Anterior cingulate cortex (tissue), 58 donors: Measurements from ENCODE around the gene MOB1A.
"Not testable (repeated sequence)": the region's sequence is repeated elsewhere in the genome, so short reads cannot be mapped to it uniquely, and the experiment has no call there.

Source experiments
- DNase-seq, 58 donors: peaks; one replicate each; lab custom pipeline; 2025; lab: John Stamatoyannopoulos, UW

Gene MOB1A

GRCh38 chr2:74149570-74150319 lies 28.9 kb downstream of the MOB1A start:
- no peak for DNase-seq

- no peak for DNase-seq
These were observed 29.5 kb downstream of the MOB1A start for GRCh38 chr2:74149247-74149525.

- DNase-seq: peak in 3 of 58 donors; percentile 25 to 54 (median 41)
These were observed 30.0 kb downstream of the MOB1A start for GRCh38 chr2:74148457-74149246.

GRCh38 chr2:74147727-74148456 lies 30.8 kb downstream of the MOB1A start, which contains the start of gene BOLA3:
Gene BOLA3 (minus strand): TSS chr2:74147912. CDS start chr2:74147874, 38 bp downstream.
- peak in 57 of 58 donors; percentile 31 to 89 (median 77) for DNase-seq

- peak in 8 of 58 donors; percentile 12 to 62 (median 50) for DNase-seq
These were observed 31.6 kb downstream of the MOB1A start for GRCh38 chr2:74146929-74147726.

GRCh38 chr2:74142340-74142739 lies 36.3 kb downstream of the MOB1A start:
- no peak for DNase-seq

- no peak for DNase-seq
These were observed 39.9 kb downstream of the MOB1A start for GRCh38 chr2:74138600-74139323.

GRCh38 chr2:74137651-74138599 lies 40.8 kb downstream of the MOB1A start:
- DNase-seq: no peak

GRCh38 chr2:74131901-74132300 lies 46.8 kb downstream of the MOB1A start:
- DNase-seq: no peak

- no peak for DNase-seq
These were observed 48.3 kb downstream of the MOB1A start for GRCh38 chr2:74130211-74130995.

GRCh38 chr2:74128206-74128605 lies 50.5 kb downstream of the MOB1A start:
- DNase-seq: no peak

- DNase-seq: not testable (repeated sequence)
These were observed 54.7 kb downstream of the MOB1A start for GRCh38 chr2:74123955-74124354.

- not testable (repeated sequence) for DNase-seq
These were observed 56.8 kb downstream of the MOB1A start for GRCh38 chr2:74121846-74122245.

GRCh38 chr2:74119912-74120825 lies 58.5 kb downstream of the MOB1A start:
- DNase-seq: peak in 57 of 58 donors; percentile 37 to 95 (median 78)

- no peak for DNase-seq
These were observed 59.3 kb downstream of the MOB1A start for GRCh38 chr2:74119339-74119738.

- no peak for DNase-seq
These were observed 67.3 kb downstream of the MOB1A start for GRCh38 chr2:74111380-74111779.

GRCh38 chr2:74110537-74110936 lies 68.1 kb downstream of the MOB1A start:
- DNase-seq: no peak
